PFSK-1 (cell line): Measurements from ENCODE around the gene DAB1.

Experiments
- POLR2AphosphoS5 ChIP-seq: IDR thresholded peaks from 2 replicates; pipeline ENCODE4 v1.6.1; 2012; ENCODE audit warnings: low read depth, mild to moderate bottlenecking, control low read depth, low read length, moderate library complexity
- TAF1 ChIP-seq: IDR thresholded peaks from 2 replicates; pipeline ENCODE4 v1.6.1; 2012; ENCODE audit warnings: low read length, control low read depth, borderline replicate concordance; ENCODE audit not compliant: insufficient read depth

DNA sequence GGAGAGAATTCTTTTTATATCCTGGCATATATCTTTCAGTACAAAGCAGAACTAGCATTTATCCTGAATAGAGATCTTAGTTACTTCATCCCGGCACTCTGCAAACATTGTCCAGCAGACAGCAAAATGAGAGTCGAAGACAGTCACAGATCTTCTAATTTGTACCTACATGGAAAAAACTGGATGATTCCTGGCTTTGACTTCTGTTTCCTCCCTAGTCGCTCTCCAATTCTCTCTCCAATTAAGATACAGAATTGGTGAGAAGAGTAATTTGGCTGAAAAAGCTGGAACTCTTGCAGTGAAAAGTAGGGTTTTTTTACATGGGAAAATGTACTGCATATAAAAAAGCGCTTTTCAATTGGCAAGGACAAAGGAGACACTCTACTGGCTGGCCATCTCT lies 307.0 kb downstream of the DAB1 start:
- no peak for TF ChIP-seq POLR2AphosphoS5
- TF ChIP-seq TAF1, result no peak
